HEK293T (cell line): Measurements from ENCODE around the gene FTCD.

Source experiments
- ARNT ChIP-seq: fragments of 450-650 bp; IDR thresholded peaks from 2 replicates; pipeline ENCODE4 v1.6.1; 2017; ENCODE audit warnings: mild to moderate bottlenecking
- BHLHE40 ChIP-seq: fragments of 450-650 bp; IDR thresholded peaks from 2 replicates; pipeline ENCODE4 v1.6.1; 2016; ENCODE audit warnings: mild to moderate bottlenecking, moderate library complexity, borderline replicate concordance
- CTBP1 ChIP-seq: fragments of 450-650 bp; IDR thresholded peaks from 2 replicates; pipeline ENCODE4 v1.6.1; 2016; ENCODE audit warnings: borderline replicate concordance
- FOXA1 ChIP-seq: fragments of 450-650 bp; IDR thresholded peaks from 2 replicates; pipeline ENCODE4 v1.6.1; 2016; ENCODE audit warnings: mild to moderate bottlenecking
- FOXK2 ChIP-seq: fragments of 450-650 bp; IDR thresholded peaks from 2 replicates; pipeline ENCODE4 v1.6.1; 2016; ENCODE audit warnings: mild to moderate bottlenecking
- HDGF ChIP-seq: fragments of 450-650 bp; IDR thresholded peaks from 2 replicates; pipeline ENCODE4 v1.6.1; 2017; ENCODE audit warnings: antibody characterized with exemption, borderline replicate concordance
- SP1 ChIP-seq: fragments of 450-650 bp; IDR thresholded peaks from 2 replicates; pipeline ENCODE4 v1.6.1; 2017

GRCh38 chr21:46100426-46100825 is 55.0 kb downstream of the FTCD start:
- TF ChIP-seq HDGF (no peak), FOXK2 (no peak), CTBP1 (no peak), ARNT (no peak), BHLHE40 (no peak), SP1 (no peak), FOXA1 (no peak)
